ENCODE data around the gene MAGEB6B.
"Not testable (repeated sequence)": the region's sequence is repeated elsewhere in the genome, so short reads cannot be mapped to it uniquely, and the experiment has no call there.

The MAGEB6B gene, protein sequence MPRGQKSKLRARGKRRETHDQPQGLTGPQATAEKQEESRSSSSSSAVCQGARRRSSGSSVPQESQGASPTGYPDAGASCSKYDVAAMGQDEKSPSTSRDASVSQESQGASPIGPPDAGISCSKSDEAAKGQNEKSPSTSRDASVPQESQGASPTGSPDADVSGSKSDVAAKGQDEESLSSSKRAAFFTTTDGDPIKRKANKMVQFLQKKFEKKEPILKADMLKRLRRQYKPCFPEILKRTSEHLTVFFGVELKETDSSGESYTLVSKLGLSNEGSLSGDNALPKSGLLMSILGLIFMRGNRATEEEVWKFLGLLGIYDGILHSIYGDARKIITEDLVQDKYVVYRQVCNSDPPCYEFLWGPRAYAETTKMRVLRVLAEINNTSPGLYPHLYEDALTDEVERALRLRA

DNA sequence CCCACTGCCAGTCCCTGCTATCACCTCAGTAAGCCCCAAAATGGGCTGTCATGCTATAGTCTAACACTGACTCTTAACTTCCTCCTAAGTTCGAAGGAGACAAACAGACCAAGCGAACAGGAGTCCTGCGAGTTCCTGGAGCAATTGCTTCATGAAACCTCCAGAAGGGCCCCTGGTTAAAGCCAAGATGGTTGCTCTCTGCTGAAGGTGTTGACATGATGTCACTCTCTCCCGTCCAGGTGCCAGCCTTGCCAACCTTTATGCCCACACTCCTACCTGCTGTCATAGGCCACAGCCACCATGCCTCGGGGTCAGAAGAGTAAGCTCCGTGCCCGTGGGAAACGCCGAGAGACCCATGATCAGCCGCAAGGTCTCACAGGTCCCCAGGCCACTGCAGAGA, at the start of gene MAGEB6B:
Gene MAGEB6B (plus strand): TSS at position 301 of the 400 bp plus-strand sequence. CDS start 0 bp downstream, at position 301.
- DNase-seq: no peak

DNA sequence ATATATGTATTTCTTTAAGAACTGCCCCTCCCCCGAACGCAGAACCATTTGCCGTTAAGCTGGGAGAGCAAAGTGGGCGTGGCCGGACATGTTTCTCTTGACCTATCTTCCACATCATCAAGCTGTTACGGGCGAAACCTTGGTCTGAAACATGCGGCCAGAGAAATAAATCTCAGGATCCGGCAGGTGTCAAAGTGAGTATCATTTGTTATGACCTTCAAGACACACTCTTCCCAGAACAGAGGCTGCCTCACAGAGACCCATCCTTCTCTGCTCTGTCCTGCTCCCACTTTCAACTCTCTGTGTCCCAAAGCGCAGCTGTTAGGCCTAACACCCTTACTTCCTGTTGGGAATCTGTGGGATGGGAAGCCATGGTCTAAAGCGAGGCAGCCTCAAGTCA, 22.1 kb upstream of the MAGEB6B start, which contains the start of gene MAGEB18:
Gene MAGEB18 (plus strand): TSS at position 70 of the 400 bp plus-strand sequence. CDS start 643 bp downstream, outside the sequence.
- no peak for DNase-seq

DNA sequence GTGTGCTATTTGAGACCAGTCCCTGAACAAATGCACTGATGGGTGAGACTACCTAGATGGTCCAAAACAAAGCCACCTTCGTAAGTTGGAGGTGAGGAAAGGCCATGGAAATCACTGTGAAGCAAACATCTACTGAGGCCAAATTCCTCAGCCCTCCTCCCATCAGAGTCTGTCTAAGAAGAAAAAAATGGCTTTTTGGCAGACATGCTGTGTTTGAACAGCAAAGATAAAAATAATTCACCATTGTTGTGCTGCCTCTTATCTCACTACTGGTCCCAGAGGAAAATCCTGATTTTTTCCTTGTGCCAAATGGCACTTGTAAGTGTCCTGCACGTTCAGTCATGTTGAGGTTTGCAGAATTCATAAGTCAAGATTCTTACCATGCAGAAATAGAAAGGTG, 14.4 kb upstream of the MAGEB6B start:
- no peak for DNase-seq

DNA sequence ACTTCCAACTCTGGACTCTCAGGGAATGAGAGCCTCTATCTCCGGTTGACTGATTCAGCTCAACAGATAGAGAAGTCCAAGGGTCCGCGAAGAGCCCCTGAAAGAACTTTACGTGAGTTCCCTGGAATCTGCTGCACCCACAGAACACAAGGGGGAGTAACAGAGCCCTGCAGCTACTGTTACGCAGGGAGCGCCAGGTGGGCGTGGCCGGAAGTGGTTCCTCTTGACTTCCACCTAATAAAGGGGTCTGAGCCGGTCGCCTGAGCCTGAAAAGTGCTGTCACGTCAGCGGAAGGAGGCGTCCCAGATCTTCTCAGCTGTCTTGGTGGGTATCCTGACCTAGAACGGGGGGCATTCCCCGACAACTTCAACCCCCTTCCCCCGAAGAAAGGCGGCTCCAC, 31.8 kb downstream of the MAGEB6B start, which contains the start of gene MAGEB6:
Gene MAGEB6 (plus strand): TSS at position 237 of the 400 bp plus-strand sequence. CDS start 1,407 bp downstream, outside the sequence.
- no peak for DNase-seq

- no peak for DNase-seq
These were observed 43.2 kb downstream of the MAGEB6B start for GRCh38 chrX:26203561-26203960.

DNA sequence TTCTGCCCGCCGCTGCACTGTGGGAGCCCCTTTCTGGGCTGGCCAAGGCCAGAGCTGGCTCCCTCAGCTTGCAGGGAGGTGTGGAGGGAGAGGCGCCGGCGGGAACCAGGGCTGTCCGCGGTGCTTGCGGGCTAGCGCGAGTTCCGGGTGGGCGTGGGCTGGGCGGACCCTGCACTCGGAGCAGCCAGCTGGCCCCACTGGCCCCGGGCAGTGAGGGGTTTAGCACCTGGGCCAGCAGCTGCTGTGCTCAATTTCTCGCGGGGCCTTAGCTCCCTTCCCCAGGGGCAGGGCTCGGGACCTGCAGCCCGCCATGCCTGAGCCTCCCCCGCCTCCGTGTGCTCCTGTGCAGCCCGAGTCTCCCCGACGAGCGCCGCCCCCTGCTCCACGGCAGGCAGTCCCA, 44.3 kb downstream of the MAGEB6B start:
- DNase-seq: not testable (repeated sequence)

DNA sequence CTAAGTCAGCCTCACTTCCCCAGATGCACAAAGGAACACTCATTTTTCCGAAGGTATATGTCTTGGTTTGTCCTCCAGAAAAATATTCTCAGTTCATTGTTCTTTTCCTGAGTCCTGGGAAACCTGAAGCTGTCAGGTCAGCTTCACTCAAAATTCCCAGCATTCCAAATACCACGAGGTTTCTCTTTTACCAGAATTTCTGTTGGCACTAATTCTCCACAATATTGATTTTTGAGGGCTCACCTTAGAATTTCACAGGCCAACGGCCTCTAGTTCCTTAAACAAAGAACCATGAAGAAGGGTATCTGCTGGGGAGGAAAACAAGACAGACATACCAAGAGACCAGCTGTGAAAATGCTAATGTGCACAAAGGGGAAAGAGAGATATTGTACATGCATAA, 47.6 kb downstream of the MAGEB6B start:
- DNase-seq: no peak
